ENCODE data around the gene COL21A1.

GRCh38 chr6:56241124-56241802 is 6.1 kb downstream of the COL21A1 start:
- TF ChIP-seq POLR2A (IDR thresholded peaks at IDR 0.05) = no peak
- TF ChIP-seq, protein P1, sequence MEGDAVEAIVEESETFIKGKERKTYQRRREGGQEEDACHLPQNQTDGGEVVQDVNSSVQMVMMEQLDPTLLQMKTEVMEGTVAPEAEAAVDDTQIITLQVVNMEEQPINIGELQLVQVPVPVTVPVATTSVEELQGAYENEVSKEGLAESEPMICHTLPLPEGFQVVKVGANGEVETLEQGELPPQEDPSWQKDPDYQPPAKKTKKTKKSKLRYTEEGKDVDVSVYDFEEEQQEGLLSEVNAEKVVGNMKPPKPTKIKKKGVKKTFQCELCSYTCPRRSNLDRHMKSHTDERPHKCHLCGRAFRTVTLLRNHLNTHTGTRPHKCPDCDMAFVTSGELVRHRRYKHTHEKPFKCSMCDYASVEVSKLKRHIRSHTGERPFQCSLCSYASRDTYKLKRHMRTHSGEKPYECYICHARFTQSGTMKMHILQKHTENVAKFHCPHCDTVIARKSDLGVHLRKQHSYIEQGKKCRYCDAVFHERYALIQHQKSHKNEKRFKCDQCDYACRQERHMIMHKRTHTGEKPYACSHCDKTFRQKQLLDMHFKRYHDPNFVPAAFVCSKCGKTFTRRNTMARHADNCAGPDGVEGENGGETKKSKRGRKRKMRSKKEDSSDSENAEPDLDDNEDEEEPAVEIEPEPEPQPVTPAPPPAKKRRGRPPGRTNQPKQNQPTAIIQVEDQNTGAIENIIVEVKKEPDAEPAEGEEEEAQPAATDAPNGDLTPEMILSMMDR (IDR thresholded peaks at IDR 0.05) = no peak
